Activated B cell treated with CpG ODN at 0.5 μM for 24 hours (primary cell): ENCODE measurements around the gene GFPT1. TPM values are rescaled to one million over a fixed set of nuclear protein-coding genes. Genes with fewer than 3 reads are reported as not detected.

ENCODE experiments used
- ATAC-seq: fragments of 200-7000 bp; cut with Tn5 transposase; one replicate; pipeline ENCODE4 v1.10.0; 2021; ENCODE audit warnings: low read depth, mild to moderate bottlenecking, moderate library complexity
- CTCF ChIA-PET: fragments of 350-600 bp; sonication (Branson Sonifier 250); formaldehyde crosslinking; loops from one replicate; lab custom pipeline; 2021; ENCODE audit warnings: antibody characterized with exemption; lab: Charles Lee
- POLR2A ChIA-PET: fragments of 350-600 bp; sonication (Branson Sonifier 250); formaldehyde crosslinking; loops from one replicate; lab custom pipeline; 2021; ENCODE audit warnings: antibody characterized with exemption; lab: Charles Lee
- DNase-seq: peaks from one replicate; pipeline ENCODE4 v3.0.0; 2022
- H3K27ac Mint-ChIP-seq: one replicate; pipeline ENCODE4 v1.8.0; 2020; ENCODE audit warnings: mixed read lengths
- H3K27me3 Mint-ChIP-seq: one replicate; pipeline ENCODE4 v1.8.0; 2021; ENCODE audit warnings: mixed read lengths
- H3K36me3 Mint-ChIP-seq: one replicate; pipeline ENCODE4 v1.8.0; 2021; ENCODE audit warnings: low read depth, mixed read lengths
- H3K4me1 Mint-ChIP-seq: one replicate; pipeline ENCODE4 v1.8.0; 2021; ENCODE audit warnings: mixed read lengths
- H3K4me3 Mint-ChIP-seq: one replicate; pipeline ENCODE4 v1.8.0; 2020; ENCODE audit warnings: mild to moderate bottlenecking, mixed read lengths
- H3K9me3 Mint-ChIP-seq: one replicate; pipeline ENCODE4 v1.8.0; 2020; ENCODE audit warnings: mixed read lengths
- intact Hi-C: fragments of 100-400 bp; cut with micrococcal nuclease; formaldehyde crosslinking; loops from one replicate; pipeline ENCODE4 v1.15.1; 2024
- total RNA-seq: library from RNA; stranded (reverse); gene quantifications from 2 replicates; pipeline ENCODE4 v1.2.3, GENCODE V29; 2022
- TF ChIP-seq, protein P1 (sequence below): fragments of 200-600 bp; IDR thresholded peaks from one replicate; pipeline ENCODE4 v1.8.0; 2022; ENCODE audit warnings: antibody characterized with exemption, mild to moderate bottlenecking

The GFPT1 gene
- total RNA-seq, 1 donor from 2014 or later: 14.9 TPM

DNA sequence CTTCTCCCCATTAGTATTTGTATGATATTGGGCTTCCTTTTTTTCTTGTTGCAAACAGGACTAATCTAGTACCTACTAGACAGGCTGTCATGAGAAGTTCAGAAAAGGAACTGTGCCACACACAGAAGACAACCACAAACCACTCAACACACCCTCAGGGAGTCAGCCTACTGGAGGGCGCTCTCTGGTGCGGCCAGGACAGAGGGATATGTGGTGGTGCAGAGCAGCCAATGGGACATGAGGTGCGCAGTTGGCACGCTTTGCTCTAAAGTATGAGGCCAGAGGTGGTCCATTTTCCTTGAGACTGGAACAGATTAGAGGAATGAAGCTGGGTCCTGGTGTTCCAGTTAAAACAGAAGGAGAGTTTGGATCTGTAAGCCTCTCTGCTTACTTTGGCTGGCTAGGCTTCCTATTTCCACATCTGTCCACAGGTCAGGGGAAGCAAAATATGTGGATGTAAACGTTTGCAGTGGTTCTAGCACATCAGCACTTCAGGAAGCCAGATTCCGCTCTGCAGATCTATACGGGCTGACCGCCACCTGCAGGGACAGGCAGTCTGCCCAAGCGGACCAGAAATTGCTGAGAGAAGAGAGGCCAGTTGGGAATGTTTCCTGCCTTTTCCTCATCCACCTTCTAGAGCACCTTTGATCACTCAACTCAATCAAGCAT, 114.1 kb downstream of the GFPT1 start:
- CTCF ChIA-PET: no interaction called here

DNA sequence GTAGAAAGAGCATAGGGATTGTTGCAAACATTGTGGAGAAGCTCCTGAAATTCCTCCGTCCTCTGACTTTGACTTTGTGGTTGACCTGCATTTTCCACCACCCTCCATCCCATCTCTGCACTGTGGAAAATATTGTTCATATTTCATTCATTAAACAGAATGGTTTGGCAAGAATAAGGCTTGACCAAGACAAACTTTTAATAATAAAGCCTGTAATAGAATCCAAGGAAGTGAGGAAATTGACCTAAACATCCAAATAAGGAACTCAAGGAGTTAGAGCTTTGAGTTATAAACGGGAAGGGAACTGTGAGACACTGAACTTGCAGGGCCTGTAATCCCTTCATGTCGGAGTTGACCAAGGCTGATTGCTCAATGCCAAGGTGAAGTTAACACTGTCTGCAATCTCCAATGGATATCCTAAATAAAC, 115.2 kb downstream of the GFPT1 start:
- intact Hi-C loops: no loop called here
- POLR2A ChIA-PET: no interaction called here
- no peak overlapping the region for H3K27ac Mint-ChIP-seq
- ATAC-seq (no peak), DNase-seq (no peak)
- no peaks in the 10 kb centered on the region for H3K9me3 Mint-ChIP-seq
- no peak overlapping the region for H3K4me3 Mint-ChIP-seq
- peaks cover 41% of the 10 kb centered on the region for H3K27me3 Mint-ChIP-seq
- no peaks in the 10 kb centered on the region for H3K4me1 Mint-ChIP-seq
- no peaks in the 10 kb centered on the region for H3K36me3 Mint-ChIP-seq
- TF ChIP-seq, protein P1, sequence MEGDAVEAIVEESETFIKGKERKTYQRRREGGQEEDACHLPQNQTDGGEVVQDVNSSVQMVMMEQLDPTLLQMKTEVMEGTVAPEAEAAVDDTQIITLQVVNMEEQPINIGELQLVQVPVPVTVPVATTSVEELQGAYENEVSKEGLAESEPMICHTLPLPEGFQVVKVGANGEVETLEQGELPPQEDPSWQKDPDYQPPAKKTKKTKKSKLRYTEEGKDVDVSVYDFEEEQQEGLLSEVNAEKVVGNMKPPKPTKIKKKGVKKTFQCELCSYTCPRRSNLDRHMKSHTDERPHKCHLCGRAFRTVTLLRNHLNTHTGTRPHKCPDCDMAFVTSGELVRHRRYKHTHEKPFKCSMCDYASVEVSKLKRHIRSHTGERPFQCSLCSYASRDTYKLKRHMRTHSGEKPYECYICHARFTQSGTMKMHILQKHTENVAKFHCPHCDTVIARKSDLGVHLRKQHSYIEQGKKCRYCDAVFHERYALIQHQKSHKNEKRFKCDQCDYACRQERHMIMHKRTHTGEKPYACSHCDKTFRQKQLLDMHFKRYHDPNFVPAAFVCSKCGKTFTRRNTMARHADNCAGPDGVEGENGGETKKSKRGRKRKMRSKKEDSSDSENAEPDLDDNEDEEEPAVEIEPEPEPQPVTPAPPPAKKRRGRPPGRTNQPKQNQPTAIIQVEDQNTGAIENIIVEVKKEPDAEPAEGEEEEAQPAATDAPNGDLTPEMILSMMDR: no peak
- CTCF ChIA-PET: no interaction called here

More for the DNA sequence above, 114.1 kb downstream of the GFPT1 start:
- Mint-ChIP-seq H3K4me3 (no peak overlapping the region), H3K27me3 (peaks cover 41% of the 10 kb centered on the region), H3K4me1 (no peaks in the 10 kb centered on the region), H3K9me3 (no peaks in the 10 kb centered on the region), H3K36me3 (no peaks in the 10 kb centered on the region), H3K27ac (no peak overlapping the region)
- TF ChIP-seq, protein P1: no peak
- POLR2A ChIA-PET: no interaction called here
- intact Hi-C loops: no loop called here
- no peak for DNase-seq
- no peak for ATAC-seq

Other genes with a start within 250 kb of the GFPT1 start
- gene NFU1, start 50.2 kb upstream of the GFPT1 start, total RNA-seq: 24.3 and 31.1 TPM in 2 replicates